HepG2 (cell line): ENCODE results near the gene XRCC3.

Experiments used
- CEBPG ChIP-seq: IDR thresholded peaks from 2 replicates; pipeline ENCODE4 v1.6.1; 2016
- CREM ChIP-seq, 2 experiments: sonication (generic) in 1 of 2; formaldehyde crosslinking in 1 of 2; IDR thresholded peaks; 2 replicates each; pipeline versions ENCODE4 v1.4.0 to v1.6.1; 2016 to 2020; ENCODE audit warnings: antibody characterized with exemption in 1 of 2, mild to moderate bottlenecking in 1 of 2, missing genetic modification reagents in 1 of 2
- CTCF ChIP-seq: sonication (generic); formaldehyde crosslinking; IDR thresholded peaks from 2 replicates; pipeline ENCODE4 v1.5.0; 2020; ENCODE audit warnings: mild to moderate bottlenecking, missing genetic modification reagents, moderate library complexity
- POLR2A ChIP-seq, 2 experiments: IDR thresholded peaks; 2 replicates each; pipeline ENCODE4 v1.6.1; 2011; ENCODE audit warnings: low read depth in 2 of 2, low read length in 2 of 2, mild to moderate bottlenecking in 1 of 2, moderate library complexity in 1 of 2; ENCODE audit not compliant: insufficient read depth in 1 of 2
- PRDM10 ChIP-seq: sonication (generic); formaldehyde crosslinking; IDR thresholded peaks from 2 replicates; pipeline ENCODE4 v1.4.0; 2020; ENCODE audit warnings: low read depth, missing genetic modification reagents
- ZNF251 ChIP-seq: sonication (generic); formaldehyde crosslinking; IDR thresholded peaks from 2 replicates; pipeline ENCODE4 v1.9.0; 2021; ENCODE audit warnings: mild to moderate bottlenecking, missing genetic modification reagents
- ZNF501 ChIP-seq: sonication (generic); formaldehyde crosslinking; IDR thresholded peaks from 2 replicates; pipeline ENCODE4 v1.5.1; 2020; ENCODE audit warnings: mild to moderate bottlenecking, moderate library complexity, missing genetic modification reagents
- ZNF724P ChIP-seq: sonication (generic); formaldehyde crosslinking; IDR thresholded peaks from 2 replicates; pipeline ENCODE4 v1.8.0; 2022; ENCODE audit warnings: missing genetic modification reagents, borderline replicate concordance

GRCh38 chr14:103763730-103764488, 48.7 kb upstream of the XRCC3 start:
- TF ChIP-seq ZNF724P (CRISPR knock-in tag) = no peak
- no peak for TF ChIP-seq CTCF
- no peak for TF ChIP-seq CEBPG
- TF ChIP-seq ZNF501 (CRISPR knock-in tag) = no peak
- no peak for TF ChIP-seq POLR2A (IDR thresholded peaks at IDR 0.05; ENCODE audit: insufficient read depth in 1 of 2, low read depth in 2 of 2, low read length in 2 of 2)
- TF ChIP-seq ZNF251 (CRISPR knock-in tag) = no peak
- no peak for TF ChIP-seq CREM (IDR thresholded peaks at IDR 0.05)
- no peak for TF ChIP-seq CREM (CRISPR knock-in tag; IDR thresholded peaks at IDR 0.05)
- TF ChIP-seq PRDM10 (CRISPR knock-in tag) = no peak
